Activated effector memory CD4-positive, alpha-beta T cell treated with anti-CD3 and anti-CD28 coated beads, Interleukin-2, amount 50 U/mL, for 16 hours (primary cell): ENCODE measurements around the gene MRPL50.

Experiments used
- DNase-seq: peaks from one replicate; pipeline ENCODE4 v3.0.0-alpha.2; 2020

Gene MRPL50

GRCh38 chr9:101372327-101373118 is 25.9 kb downstream of the MRPL50 start:
- DNase-seq = no peak

GRCh38 chr9:101371813-101372212 is 26.6 kb downstream of the MRPL50 start:
- DNase-seq = no peak

DNA sequence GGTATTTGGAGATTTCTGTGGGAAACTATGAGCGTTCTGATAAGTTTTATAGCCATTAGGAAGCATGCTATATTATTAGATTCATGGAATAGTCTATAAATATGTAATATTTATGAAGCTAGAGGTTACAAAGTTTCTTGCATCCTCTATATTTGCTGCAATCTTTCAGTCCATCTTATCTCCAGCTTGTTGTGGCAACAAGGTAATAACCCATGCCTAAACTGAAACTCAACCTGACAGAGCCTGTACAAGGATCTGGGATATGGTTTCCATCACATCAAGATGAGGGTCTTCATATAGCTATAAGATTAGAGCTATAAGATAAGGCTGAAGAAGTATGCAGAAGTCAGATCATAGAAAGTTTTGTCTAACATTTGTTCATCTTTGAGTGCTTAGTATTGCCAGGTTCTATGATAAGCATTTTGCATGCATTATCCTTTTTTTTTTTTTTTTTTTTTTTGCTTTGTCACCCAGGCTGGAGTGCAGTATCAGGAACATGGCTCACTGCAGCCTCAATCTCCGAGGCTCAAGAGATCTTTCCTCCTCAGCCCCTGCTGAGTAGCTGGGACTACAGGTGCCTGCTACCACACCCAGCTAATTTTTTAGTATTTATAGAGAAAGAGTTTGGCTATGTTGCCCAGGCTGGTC is 28.4 kb downstream of the MRPL50 start:
- DNase-seq = no peak

- no peak for DNase-seq
Observed at GRCh38 chr9:101369286-101369685, 29.1 kb downstream of the MRPL50 start.

GRCh38 chr9:101367323-101367722 is 31.1 kb downstream of the MRPL50 start:
- no peak for DNase-seq

DNA sequence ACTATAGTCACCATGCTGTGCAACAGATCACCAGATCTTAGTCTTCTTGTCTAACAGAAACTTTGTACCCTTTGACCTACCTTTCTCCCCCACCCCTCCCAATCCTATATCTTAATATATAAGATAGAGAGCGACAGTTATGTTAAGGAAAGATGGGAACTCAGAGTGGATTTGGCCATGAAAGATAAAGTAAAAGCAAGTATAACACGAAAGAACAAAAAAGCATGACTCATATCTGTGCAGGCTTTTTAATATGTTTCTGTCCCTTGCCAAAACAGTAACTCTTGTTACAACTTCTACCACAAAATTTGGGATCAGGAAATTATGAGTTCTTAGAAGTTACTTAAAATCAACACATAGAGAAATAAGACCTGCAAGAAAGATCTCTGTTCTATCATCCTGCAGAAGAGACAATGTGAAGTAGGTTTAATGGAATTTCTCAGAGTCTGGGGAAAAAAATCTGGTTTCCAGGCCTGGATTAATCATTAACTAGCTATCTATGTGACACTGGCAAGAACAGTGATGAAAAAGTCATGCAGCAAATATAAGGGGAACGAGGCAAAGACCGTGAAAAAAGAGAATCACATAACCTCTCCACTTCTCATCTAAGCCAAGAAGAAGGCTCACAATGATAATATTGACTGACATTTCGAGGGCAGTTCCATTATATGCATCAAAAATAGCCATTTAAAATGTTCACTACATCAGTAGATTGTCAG is 32.2 kb downstream of the MRPL50 start:
- DNase-seq = no peak

DNA sequence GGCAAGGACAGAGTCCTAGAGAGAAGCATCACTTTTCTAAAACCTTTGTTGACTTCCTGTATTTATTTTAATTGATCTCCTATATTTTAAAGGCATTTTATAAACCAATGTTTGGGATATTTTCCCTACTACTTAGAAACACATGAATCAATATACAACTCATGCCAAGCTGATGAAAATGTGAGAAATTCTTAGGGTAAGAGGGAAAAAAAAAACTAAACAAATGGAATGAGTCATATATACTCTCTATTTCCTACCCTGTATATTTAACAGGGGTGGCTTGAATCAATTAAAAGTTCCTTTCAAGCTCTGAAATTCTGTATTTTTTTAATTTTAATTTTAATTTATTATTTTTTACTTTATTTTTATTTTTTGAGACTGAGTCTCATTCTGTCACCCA is 33.2 kb downstream of the MRPL50 start:
- DNase-seq = no peak

GRCh38 chr9:101362450-101362849 is 36.0 kb downstream of the MRPL50 start:
- DNase-seq = no peak

DNA sequence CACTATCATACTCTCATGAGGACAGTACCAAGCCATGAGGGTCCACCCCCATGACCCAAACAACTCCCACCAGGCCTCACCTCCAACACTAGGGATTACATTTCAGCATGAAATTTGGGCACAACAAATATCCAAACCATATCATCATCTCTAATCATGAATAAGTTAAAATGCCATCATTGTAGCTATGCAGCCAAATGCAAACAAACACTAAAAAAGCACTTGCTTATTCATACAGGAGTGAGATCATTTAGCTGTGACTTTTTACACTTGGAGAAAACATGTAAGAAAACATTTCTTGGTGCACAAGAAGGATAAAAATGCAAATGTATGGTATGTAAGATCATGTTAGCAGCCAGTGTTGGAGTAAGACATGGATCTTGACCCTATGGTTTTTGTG is 37.8 kb downstream of the MRPL50 start:
- DNase-seq = no peak

- no peak for DNase-seq
Observed at GRCh38 chr9:101359679-101360078, 38.7 kb downstream of the MRPL50 start.

DNA sequence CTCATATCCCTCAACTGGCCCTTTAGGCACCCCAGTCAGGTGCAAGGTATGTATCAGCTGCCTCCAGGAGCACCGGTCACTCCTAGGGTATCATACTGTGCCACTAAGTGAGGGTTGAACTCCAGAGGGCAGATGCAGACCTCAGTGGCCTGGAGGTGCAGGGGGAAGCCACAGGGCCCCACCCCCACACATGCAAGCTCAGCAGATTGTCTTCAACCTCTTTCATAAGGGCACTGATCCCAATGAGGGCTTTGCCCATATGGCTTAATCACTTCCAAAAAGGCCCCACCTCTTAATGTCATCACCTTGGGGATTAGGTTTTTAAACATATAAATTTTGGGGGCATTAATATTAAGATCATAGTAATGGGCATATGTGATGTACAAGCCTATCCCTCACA is 41.8 kb downstream of the MRPL50 start:
- DNase-seq = no peak

- DNase-seq = no peak
Observed at GRCh38 chr9:101354765-101355708, 43.4 kb downstream of the MRPL50 start.

DNA sequence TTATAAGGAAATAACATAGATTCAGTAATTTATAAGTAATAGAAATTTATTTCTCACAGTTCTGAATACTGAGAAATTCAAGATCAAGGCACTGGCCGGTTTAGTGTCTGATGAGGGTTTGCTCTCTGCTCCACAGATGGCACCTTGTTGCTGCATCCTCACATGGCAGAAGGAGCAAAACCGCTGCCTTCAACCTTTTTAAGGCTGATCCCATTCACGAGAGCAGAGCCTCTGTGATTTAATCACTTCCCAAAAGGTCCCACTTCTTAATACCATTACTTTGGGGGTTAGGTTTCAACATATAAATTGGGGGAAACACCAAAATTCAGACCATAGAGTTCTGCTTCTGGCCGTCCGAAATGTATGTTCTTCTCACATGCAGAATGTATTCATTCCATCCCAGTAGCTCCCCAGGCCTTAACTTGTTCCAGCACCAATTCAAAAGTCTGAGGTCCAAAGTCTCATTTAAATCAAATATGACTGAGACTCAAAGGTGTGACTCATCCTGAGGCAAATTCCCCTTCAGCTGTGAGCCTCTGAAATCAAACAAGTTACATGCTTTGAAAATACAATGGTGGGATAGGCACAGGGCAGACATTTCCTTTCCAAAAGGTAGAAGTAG is 44.2 kb downstream of the MRPL50 start:
- DNase-seq = no peak

- no peak for DNase-seq
Observed at GRCh38 chr9:101353683-101354082, 44.7 kb downstream of the MRPL50 start.

GRCh38 chr9:101352892-101353463 is 45.4 kb downstream of the MRPL50 start:
- DNase-seq = no peak

DNA sequence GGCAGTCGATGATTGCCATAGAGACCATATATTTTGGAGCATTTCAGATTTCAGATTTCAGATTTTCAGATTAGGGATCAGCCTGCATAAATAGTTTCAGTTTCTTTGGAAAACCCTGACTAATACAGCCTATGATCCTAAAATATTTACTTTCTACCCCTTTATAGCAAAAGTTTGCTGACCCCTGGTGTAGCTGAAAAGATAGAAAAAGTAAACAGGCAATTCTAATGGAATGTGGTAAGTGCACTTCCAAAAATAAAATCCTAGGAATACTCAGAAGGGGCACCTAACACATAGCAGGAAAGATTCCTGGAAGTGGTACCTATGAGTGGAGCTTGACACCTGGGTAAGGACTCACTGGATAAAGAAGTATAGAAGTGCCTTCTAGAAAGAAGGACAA is 48.1 kb downstream of the MRPL50 start:
- no peak for DNase-seq

GRCh38 chr9:101342595-101342994 is 55.8 kb downstream of the MRPL50 start:
- no peak for DNase-seq

GRCh38 chr9:101341958-101342357 is 56.5 kb downstream of the MRPL50 start:
- DNase-seq = no peak
